Umbilical cord (tissue), 2 donors: ENCODE results near the gene TTYH3. TPM values are rescaled to one million over a fixed set of nuclear protein-coding genes. Genes with fewer than 3 reads are reported as not detected.

Experiments
- DNase-seq: peaks from one replicate; pipeline ENCODE4 v3.0.0-alpha.2; 2015; ENCODE audit warnings: low spot score
- total RNA-seq: library from RNA; depleted of rRNA; stranded (reverse); fragments of >200 nt; gene quantifications from one replicate; pipeline ENCODE4 v1.2.3, GENCODE V29; 2014; ENCODE audit warnings: low replicate concordance; ENCODE audit not compliant: insufficient read depth

Gene TTYH3
- total RNA-seq, 1 donor from 2014 or later = 20.5 TPM

DNA sequence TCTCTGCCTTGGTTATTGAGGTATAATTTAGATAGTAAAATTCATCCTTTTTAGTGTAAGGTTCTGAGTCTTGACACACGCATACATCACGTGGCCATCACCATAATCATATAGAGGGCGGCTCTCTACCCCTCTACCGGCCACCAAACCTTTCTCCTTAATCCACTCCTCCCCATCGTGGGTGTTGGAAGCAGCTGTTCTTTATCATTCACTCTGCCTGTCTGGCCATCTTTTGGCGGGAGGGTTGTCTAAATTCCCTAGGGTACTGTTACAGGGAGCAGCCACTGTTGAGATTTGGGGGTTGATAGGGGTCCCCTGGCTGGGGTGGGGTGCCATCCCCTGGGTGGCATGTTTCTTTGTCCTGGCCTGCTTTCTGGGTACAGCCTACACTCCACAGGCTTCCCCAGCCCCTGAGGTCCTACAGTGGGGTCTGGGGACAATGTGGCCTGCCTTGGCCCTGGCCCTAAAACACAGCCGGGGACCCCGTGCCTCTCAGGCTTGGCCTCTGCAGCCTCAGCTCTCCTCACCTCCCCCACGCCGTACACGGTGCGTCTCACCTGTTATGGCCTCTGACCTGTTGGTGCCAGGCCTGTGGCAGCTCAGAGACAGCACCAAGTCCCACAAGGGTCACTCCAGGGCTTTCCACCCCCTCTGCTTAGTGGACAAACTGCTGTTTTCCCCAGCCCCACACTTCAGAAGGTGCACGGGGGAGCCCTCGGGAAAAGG, 73.7 kb downstream of the TTYH3 start:
- no peak for DNase-seq

DNA sequence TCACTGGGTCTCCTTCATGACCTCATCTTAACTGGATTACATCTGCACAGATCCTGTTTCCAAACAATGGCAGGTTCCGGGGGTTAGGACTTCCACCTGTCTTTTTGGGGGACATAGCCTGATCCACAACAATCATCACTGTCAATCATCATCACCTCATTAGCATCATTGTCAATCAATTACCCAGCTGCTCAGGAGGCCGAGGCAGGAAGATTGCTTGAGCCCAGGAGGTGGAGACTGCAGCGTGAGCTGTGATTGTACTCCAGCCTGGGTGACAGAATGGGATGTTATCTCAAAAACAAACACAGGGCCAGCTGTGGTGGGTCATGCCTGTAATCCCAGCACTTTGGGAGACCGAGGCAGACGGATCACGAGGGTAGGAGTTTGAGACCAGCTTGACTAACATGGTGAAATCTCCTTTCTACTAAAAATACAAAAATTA, 74.9 kb downstream of the TTYH3 start:
- no peak for DNase-seq

DNA sequence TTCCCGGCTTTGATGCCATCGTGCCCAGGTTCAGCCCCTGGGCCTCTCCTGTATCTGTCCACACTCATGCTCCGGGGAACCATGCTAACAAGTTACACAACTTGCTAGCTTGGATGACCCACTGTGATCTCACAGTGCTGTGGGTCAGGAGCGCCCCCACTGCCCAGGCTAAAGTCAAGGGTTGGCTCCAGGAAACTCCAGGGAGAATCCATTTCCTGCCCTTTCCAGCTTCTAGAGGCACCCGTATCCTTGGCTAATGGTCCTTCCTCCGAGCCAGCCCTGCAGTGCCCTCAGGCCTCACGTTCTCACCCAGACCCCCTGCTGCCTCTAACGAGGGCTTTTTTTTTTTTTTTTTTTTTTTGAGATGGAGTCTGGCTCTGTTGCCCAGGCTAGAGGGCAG, 75.7 kb downstream of the TTYH3 start:
- no peak for DNase-seq

DNA sequence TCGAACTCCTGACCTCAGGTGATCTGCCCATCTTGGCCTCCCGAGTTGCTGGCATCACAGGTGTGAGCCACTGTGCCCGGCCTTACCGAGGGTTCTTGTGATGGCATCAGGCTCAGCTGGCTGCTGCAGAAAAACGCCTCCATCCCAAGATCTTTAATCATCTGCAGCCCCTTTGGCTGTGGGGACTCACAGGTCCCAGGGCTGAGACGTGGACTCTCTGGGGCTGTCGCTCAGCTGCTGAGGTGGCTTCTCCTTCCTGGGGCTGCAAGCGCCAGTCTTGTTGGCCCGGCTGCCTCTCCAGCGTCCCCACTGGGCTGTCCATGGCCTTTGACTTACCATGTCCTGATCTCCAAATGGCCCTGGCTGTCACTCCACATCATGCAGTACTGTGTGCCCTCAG, 76.3 kb downstream of the TTYH3 start:
- DNase-seq = no peak

DNA sequence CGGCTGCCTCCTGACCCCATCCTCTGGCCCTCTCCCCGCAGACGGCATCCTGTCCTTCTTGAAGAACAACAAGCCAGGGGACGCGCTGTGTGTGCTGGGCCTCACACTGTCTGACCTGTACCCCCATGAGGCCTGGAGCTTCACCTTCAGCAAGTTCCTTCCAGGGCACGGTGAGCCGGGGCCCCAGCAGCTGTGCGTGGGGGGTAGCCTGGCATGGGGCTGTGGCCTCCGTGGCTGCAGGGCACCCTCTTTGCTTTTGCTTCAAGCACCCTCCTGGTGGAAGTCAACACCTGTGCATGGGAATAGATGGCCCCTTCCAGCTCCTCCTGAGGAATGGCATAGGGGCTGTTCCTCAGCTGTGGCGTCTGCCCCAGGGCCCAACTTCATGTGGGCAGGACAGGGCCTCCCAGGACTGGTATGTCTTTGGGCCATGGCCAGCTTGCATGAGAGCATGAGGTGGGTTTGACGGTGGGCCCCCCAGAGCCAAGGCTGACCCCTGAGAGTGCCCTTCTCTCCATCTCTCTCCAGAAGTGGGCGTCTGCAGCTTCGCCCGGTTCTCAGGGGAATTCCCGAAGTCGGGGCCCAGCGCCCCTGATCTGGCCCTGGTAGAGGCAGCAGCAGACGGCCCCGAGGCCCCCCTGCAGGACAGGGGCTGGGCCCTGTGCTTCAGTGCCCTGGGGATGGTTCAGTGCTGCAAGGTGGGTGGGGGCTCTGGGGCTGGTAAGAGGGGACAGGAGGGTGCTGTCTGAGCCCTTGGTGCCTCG, 76.9 kb downstream of the TTYH3 start:
- DNase-seq = no peak

DNA sequence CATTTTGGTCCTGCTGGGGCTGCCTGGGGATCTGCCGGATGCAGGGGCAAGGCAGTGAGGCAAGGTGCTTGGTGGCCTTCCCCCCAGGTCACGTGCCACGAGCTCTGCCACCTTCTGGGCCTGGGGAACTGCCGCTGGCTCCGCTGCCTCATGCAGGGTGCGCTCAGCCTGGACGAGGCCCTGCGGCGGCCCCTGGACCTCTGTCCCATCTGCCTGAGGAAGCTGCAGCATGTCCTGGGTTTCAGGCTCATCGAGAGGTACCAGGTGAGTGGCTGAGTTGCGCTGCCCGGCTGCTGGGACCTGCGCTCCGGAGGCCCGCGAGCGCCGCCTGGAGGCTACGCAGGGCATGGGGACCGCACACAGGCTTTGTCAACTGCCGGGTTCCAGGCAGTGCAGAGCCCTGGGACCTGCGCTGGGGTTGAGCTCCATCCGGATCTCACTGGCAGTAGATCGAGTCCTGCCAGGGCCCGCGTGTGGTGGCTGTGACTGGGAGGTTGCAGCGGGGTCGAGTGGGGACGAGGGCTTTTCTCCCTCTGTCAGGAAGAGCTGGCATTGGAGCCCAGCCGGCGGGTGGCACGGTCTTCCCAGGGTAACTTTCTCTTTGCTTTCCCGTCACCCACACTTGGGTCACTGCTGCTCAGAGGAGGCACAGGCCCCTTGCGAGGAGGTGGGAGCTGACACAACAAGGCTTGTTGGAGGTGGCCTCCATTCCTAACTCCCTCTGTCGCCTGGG, 77.9 kb downstream of the TTYH3 start:
- peak; percentile 41 for DNase-seq

DNA sequence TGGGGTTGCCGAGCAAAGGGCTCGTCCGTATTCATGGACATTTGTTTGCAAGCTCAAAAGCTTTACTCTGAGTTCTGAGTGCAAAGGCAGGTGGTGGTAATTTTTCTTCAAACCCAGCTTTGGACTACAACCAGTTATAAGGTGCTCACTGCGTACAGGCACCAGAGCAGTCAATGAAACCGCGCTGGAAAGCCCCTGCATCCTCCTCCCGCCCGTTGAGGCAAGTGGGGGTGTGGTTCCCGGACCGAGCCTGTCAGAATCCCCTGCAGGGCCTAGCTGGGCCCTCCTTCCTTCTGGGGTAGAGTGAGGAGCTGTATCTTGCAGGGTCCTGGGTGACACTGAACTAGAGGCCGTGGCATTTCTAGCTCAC, 78.5 kb downstream of the TTYH3 start:
- no peak for DNase-seq

DNA sequence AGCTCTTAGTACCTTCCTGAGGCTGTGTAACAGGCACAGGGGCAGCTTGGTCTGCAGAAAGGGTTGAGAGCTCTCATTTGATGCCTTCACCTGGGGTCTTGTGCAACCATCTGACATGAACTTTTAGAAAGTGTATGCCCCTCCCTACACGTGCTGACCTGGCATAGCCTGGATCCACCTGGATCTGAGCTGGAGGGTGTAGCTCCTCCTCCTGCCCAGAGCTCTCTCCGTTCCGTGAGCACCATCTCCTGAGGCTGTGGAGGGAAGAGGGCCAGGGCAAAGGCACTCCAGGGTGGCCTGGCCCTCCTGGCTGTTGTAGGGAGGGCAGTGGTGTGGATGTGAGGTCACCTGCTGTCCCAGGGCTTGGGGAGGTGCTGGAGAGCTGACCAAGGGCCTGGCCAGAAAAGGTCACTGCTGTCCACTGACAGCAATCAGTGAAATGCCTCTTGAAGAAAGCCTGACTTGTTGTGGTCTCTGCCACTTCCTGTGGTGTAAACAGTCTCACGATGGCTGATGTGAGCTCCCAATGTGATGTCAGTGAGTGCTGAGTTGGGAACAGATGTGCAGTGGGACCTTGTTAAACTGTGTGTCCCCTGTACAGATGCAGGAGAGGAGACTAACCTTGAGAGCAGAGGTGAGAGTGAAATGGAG, 79.2 kb downstream of the TTYH3 start:
- no peak for DNase-seq

DNA sequence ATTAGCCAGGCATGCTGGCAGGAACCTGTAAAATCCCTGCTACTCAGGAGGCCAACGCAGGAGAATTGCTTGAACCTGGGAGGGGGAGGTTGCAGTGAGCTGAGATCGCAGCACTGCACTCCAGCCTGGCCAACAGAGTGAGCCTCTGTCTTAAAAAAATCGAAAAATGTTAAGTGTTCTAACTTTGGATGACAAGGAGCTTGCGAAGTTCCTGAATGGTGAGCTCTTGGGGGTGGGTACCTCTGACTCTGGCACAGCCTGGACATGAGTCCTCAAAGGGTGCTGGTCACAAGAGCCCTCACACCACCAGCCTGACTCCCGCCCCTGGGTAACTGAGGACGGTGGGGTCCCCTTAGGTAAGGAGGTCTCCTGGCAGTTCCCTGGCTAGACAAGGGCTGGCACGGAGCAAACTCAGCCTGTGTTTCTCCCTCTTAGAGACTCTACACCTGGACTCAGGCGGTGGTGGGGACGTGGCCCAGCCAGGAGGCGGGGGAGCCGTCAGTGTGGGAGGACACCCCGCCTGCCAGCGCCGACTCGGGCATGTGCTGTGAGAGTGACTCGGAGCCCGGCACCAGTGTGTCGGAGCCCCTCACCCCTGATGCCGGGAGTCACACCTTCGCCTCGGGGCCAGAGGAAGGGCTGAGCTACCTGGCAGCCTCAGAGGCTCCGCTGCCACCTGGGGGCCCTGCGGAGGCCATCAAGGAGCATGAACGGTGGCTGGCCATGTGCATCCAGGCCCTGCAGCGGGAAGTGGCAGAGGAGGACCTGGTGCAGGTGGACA, 80.3 kb downstream of the TTYH3 start:
- no peak for DNase-seq

DNA sequence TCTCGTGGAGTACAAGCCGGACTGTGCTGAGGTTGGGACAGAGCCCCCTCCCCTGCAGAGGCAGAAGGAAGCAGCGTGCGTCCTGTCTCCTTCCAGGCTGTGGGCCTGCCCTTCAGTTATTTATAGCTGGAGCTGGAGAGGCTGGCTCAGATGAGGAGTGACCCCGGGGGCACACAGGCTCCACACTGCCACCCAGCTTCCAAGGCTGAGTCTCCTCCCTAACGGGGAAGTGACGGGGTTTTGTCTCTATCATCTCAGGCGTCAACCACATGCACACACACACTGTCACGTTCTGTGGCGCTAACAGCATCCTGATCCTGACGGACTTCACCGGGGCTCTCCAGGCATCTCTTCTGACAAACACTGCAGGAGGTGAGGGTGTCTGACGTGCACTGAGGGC, 81.6 kb downstream of the TTYH3 start:
- peak; percentile 46 for DNase-seq

DNA sequence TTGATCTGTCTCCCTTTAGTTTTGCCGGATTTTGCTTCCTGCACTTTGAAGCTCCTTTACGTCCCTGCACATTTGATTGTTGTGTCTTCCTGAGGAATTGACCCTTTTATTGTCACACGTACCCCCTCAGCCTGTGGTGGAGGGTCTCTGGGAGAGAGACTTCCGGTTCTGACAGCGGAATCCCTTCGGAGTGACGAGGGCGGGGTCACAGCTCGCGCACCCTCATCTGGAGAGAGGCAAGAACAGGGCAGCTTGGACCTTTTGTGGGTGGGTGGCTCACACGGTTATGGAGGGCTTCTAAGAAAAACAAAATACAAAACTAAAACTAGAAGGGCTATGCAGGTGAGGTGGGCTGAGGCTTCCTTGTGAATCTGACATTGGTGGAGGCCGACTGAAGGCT, 82.2 kb downstream of the TTYH3 start:
- DNase-seq = no peak

Other genes starting within 250 kb of the TTYH3 start
- 3.9 TPM for gene CHST12, start 228.4 kb upstream of the TTYH3 start, total RNA-seq
- gene GRIFIN, start 155.6 kb upstream of the TTYH3 start, total RNA-seq = not detected
- 11.1 TPM for gene LFNG, start 112.2 kb upstream of the TTYH3 start, total RNA-seq
- gene BRAT1, start 76.5 kb upstream of the TTYH3 start, total RNA-seq = 12.5 TPM
- 5.1 TPM for gene IQCE, start 73.0 kb upstream of the TTYH3 start, total RNA-seq
- 2.4 TPM for gene AMZ1, start 56.2 kb downstream of the TTYH3 start, total RNA-seq
- gene GNA12, start 212.3 kb downstream of the TTYH3 start, total RNA-seq = 34.7 TPM